SKM-1 treated with dmso at 0.1 percent for 144 hours (cell line): ENCODE data around the gene KIAA2012.
A peak's percentile ranks its signal among the peaks of the same experiment; 100 is the strongest.
"Not testable (repeated sequence)": the region's sequence is repeated elsewhere in the genome, so short reads cannot be mapped to it uniquely, and the experiment has no call there.

Experiments
- DNase-seq: peaks from one replicate; lab custom pipeline; 2025; ENCODE audit not compliant: unreplicated experiment; lab: John Stamatoyannopoulos, UW

Gene KIAA2012

DNA sequence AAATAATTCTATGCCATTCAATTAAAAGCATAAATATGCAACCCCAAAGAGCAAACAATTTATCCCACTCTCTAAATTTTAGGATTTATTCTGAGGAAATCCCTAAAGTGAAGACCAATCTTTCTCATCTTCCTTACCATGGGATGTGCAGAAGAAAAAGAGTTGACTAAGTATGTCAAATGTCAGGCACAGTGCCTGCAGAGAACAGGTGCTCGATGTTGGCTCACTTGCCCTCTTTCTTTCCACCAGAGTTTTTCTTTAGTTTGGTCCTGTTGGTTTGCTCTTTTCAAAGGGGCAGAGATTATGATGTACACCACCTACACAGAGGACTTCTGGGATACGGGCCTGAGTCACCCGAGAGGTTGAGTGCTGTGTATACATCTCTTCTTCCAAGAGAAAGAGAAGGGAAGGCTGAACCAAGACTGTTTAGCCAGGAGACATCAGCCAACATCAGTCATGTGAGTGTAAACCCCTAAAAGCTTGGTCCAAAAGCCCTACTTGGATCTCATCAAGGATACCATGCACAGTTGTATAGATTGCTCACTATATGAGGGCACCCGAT is 113.7 kb downstream of the KIAA2012 start:
- no peak for DNase-seq

- no peak for DNase-seq
These were observed 114.5 kb downstream of the KIAA2012 start for GRCh38 chr2:202187570-202187969.

- no peak for DNase-seq
These were observed 120.2 kb downstream of the KIAA2012 start for GRCh38 chr2:202193305-202193704.

DNA sequence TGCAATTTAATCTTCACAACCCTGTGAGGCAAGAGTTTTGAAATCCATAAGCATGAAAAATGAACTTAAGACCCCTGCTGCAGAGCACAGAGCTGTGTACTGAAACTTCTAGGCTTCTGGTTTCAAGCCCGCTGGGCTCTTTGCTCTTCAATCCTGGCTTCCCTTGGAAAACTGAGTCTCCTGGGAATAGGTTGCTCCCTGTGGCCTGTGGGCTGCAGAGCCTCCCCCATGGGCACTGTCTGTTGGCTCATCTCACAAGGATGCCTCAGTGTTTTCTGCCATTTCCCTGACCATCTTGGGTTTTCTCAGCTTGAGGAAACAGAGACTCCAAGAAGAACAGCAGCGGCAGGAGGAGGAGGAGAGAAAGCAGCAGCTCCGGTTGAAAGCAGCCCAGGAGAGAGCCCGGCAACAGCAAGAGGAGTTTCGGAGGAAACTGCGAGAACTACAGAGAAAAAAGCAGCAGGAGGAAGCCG is 120.9 kb downstream of the KIAA2012 start:
- DNase-seq = no peak

DNA sequence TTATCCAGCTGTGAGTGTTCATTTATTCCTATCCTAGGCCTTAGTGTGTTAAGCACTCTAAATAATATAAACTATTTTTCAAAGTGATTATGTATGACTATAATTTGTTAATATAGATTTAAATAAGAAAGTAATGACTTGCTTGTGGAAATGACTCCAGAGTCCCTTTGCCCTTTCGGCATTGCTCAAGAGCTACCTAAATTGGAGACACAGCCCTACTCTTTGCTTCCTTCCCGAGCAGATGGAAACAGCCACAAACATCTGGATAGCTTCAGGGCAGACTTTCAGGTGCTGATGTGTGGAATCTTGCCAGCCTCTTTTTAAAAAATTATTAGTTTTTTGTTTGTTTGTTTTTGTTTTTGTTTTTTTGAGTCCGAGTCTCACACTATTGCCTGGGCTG is 121.4 kb downstream of the KIAA2012 start:
- DNase-seq = no peak

GRCh38 chr2:202196727-202197126 is 123.7 kb downstream of the KIAA2012 start:
- peak; percentile 74 for DNase-seq

DNA sequence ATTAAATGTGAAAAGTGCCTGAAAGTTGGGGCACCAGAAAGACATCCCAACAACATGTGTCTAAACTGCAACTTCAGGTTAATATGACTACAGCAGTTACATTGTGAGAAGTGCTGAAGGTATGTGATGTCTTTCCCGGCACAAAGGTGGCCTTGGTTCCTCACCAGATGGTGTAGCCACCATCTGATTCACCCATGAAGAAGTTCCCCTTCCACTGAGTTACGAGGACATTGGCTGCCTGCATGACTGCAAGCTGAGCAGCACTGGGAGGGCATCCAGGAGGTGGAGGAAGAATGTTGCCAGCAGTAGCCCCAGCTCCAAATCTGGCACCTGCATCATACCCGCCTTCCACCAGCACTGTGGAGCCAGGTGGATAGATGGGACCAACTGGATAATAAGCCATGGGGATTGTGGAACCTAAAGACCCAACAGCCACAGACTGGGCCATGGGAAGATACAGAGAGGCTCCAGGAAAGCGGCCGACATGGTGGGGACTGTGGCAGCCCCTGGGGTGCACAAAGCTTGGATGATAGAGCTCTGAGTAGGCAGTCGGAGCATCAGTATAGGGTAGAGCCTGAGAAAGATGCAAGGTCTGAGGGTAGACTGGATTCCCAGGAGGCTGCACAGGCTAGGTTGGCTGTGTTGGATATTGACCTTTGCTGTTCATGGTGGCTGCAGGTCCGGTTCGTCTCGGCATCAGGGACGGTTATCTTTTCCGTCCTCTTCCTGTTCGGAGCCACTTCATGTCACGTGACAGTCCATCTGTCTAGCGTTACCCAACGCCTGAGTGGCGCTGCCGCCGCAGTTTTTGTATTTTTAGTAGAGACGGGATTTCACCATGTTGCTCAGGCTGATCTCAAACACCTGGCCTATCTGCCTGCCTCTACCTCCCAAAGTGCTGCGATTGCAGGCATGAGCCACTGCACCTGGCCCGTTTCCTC is 128.4 kb downstream of the KIAA2012 start:
- DNase-seq = no peak

GRCh38 chr2:202203348-202203747 is 130.3 kb downstream of the KIAA2012 start:
- no peak for DNase-seq

- DNase-seq = no peak
These were observed 131.8 kb downstream of the KIAA2012 start for GRCh38 chr2:202204855-202205254.

- no peak for DNase-seq
These were observed 135.5 kb downstream of the KIAA2012 start for GRCh38 chr2:202208526-202208925.

GRCh38 chr2:202215179-202215578 is 142.1 kb downstream of the KIAA2012 start:
- no peak for DNase-seq

DNA sequence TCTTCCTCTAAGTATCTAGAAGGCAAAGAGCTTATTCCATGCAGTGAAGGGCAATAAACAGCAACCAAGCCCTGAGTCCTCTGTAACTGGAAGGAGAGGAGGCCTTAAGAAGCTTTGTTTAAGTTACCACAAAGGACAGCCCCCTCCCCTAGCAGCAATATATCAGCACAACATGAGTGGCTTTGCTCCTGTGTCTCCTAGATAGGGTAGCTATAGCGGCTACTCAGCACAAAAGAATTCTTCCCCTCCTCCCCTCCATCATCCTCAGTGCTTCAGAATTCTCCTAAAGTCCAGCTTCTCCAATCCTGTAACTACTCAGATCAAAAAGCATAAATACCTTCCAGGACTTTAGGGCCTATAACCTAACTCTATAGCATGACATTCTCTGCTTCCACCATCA is 148.8 kb downstream of the KIAA2012 start:
- no peak for DNase-seq

- DNase-seq = no peak
These were observed 164.8 kb downstream of the KIAA2012 start for GRCh38 chr2:202237787-202238233.

- DNase-seq = peak; percentile 87
These were observed 165.5 kb downstream of the KIAA2012 start, which contains the start of gene SUMO1 for GRCh38 chr2:202238234-202239197. Gene SUMO1, minus strand, starts transcription at chr2:202238597. Its CDS starts 146 bp downstream, at chr2:202238451.

- DNase-seq = not testable (repeated sequence)
These were observed 174.7 kb downstream of the KIAA2012 start for GRCh38 chr2:202247710-202248109.

- DNase-seq = no peak
These were observed 176.6 kb downstream of the KIAA2012 start for GRCh38 chr2:202249521-202250253.

DNA sequence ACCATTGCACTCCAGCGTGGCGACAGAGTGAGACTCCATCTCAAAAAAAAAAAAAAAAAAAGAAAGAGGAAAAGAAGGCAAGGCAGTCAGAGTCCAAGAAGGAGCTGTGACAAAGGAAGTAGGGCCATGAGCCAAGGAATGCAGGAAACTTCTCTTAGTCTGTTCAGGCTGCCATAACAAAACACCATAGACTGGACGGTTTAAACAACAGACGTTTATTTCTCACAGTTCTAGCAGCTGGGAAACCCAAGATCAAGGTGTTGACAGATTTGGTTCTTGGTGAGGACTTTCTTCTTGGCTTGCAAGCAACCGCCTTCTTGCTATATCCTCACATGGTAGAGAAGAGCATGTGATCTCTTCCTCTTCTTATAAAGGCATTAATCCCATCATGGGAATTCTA is 178.4 kb downstream of the KIAA2012 start:
- DNase-seq = no peak
